ENCODE data around the gene RGMA. TPM values are rescaled to one million over a fixed set of nuclear protein-coding genes. Genes with fewer than 3 reads are reported as not detected.
"Not testable (repeated sequence)": the region's sequence is repeated elsewhere in the genome, so short reads cannot be mapped to it uniquely, and the experiment has no call there.

RGMA gene
- total RNA-seq, 3 donors from 2014 or later, result 2.8 to 88.4 (median 10.6) TPM

GRCh38 chr15:93066834-93067648 lies 22.0 kb downstream of the RGMA start:
- Histone ChIP-seq H3K9me3 (no peaks in the 10 kb centered on the region), H3K4me3 (no peak overlapping the region), H3K4me1 (ENCODE audit: low read depth) (peaks cover 4% of the 10 kb centered on the region), H3K36me3 (ENCODE audit: low read depth) (no peaks in the 10 kb centered on the region)
- DNase-seq (no peak), ATAC-seq (no peak)
- intact Hi-C loops (cut with DNase I, micrococcal nuclease), result no loop called here
- no peak for TF ChIP-seq CTCF (IDR thresholded peaks at IDR 0.05)

- ATAC-seq, result no peak
- H3K9me3 ChIP-seq, result no peaks in the 10 kb centered on the region
- intact Hi-C loops (cut with DNase I, micrococcal nuclease), result no loop called here
- no peak overlapping the region for H3K4me3 ChIP-seq
- DNase-seq, result no peak
- no peaks in the 10 kb centered on the region for H3K36me3 ChIP-seq (ENCODE audit: low read depth)
- peaks cover 8% of the 10 kb centered on the region for H3K4me1 ChIP-seq (ENCODE audit: low read depth)
- no peak for TF ChIP-seq CTCF (IDR thresholded peaks at IDR 0.05)
Observed at GRCh38 chr15:93066224-93066681, 22.8 kb downstream of the RGMA start.

GRCh38 chr15:93065641-93066045 lies 23.4 kb downstream of the RGMA start:
- ATAC-seq, result no peak
- TF ChIP-seq CTCF (IDR thresholded peaks at IDR 0.05), result no peak
- DNase-seq, result no peak
- peaks cover 8% of the 10 kb centered on the region for H3K4me1 ChIP-seq (ENCODE audit: low read depth)
- intact Hi-C loops (cut with DNase I, micrococcal nuclease), result no loop called here
- H3K9me3 ChIP-seq, result no peaks in the 10 kb centered on the region
- no peaks in the 10 kb centered on the region for H3K36me3 ChIP-seq (ENCODE audit: low read depth)
- no peak overlapping the region for H3K4me3 ChIP-seq

- intact Hi-C loops (cut with DNase I, micrococcal nuclease), result no loop called here
- peak in 1 of 3 donors; percentile 10 for DNase-seq
- Histone ChIP-seq H3K9me3 (no peaks in the 10 kb centered on the region), H3K4me1 (ENCODE audit: low read depth) (peaks cover 8% of the 10 kb centered on the region), H3K36me3 (ENCODE audit: low read depth) (no peaks in the 10 kb centered on the region), H3K4me3 (no peak overlapping the region)
- TF ChIP-seq CTCF (IDR thresholded peaks at IDR 0.05), result no peak
- ATAC-seq, result no peak
Observed at GRCh38 chr15:93063796-93064690, 25.0 kb downstream of the RGMA start.

GRCh38 chr15:93063262-93063671 lies 25.7 kb downstream of the RGMA start:
- Histone ChIP-seq H3K9me3 (no peaks in the 10 kb centered on the region), H3K36me3 (ENCODE audit: low read depth) (no peaks in the 10 kb centered on the region), H3K4me1 (ENCODE audit: low read depth) (peaks cover 8% of the 10 kb centered on the region), H3K4me3 (no peak overlapping the region)
- intact Hi-C loops (cut with DNase I, micrococcal nuclease), result no loop called here
- ATAC-seq (peak; percentile 5), DNase-seq (peak in 1 of 3 donors; percentile 14)
- TF ChIP-seq CTCF (IDR thresholded peaks at IDR 0.05), result no peak

GRCh38 chr15:93062628-93063261 lies 26.3 kb downstream of the RGMA start:
- H3K4me3 ChIP-seq; H3K9me3 ChIP-seq; intact Hi-C loops (cut with DNase I, micrococcal nuclease); H3K36me3 ChIP-seq (ENCODE audit: low read depth); H3K4me1 ChIP-seq (ENCODE audit: low read depth); ATAC-seq: not testable (repeated sequence)
- peak in 1 of 3 donors; percentile 20 for DNase-seq
